Upper lobe of left lung (tissue), 6 donors: ENCODE measurements around the gene MAP3K2. TPM values are rescaled to one million over a fixed set of nuclear protein-coding genes. Genes with fewer than 3 reads are reported as not detected.

Experiments used
- ATAC-seq, 2 donors: fragments of 200-7000 bp; cut with Tn5 transposase; one replicate each; pipeline ENCODE4 v1.9.1; 2022; ENCODE audit warnings: mild to moderate bottlenecking in 2 of 2, moderate library complexity in 2 of 2; ENCODE audit not compliant: low FRiP score in 2 of 2
- DNase-seq, 2 donors: peaks; one replicate each; pipeline ENCODE4 v3.0.0-alpha.2; 2019 to 2020
- H3K27ac ChIP-seq, 4 donors: fragments of 200-600 bp; sonication (generic); one replicate each; pipeline ENCODE4 v1.5.1; 2016 to 2019
- H3K27me3 ChIP-seq, 4 donors: fragments of 200-600 bp; sonication (generic); one replicate each; pipeline ENCODE4 v1.5.1; 2017 to 2019
- H3K36me3 ChIP-seq, 4 donors: fragments of 200-600 bp; sonication (generic); one replicate each; pipeline ENCODE4 v1.5.1; 2016 to 2019
- H3K4me1 ChIP-seq, 4 donors: fragments of 200-600 bp; sonication (generic); one replicate each; pipeline ENCODE4 v1.5.1; 2018 to 2019
- H3K4me3 ChIP-seq, 4 donors: fragments of 200-600 bp; sonication (generic); one replicate each; pipeline ENCODE4 v1.5.1; 2017 to 2019; ENCODE audit warnings: mild to moderate bottlenecking in 2 of 4, moderate library complexity in 1 of 4
- H3K9me3 ChIP-seq, 4 donors: fragments of 200-600 bp; sonication (generic); one replicate each; pipeline ENCODE4 v1.5.1; 2018 to 2019
- EP300 ChIP-seq, 4 donors: sonication (generic); formaldehyde crosslinking; IDR thresholded peaks; one replicate each; pipeline ENCODE4 v1.5.1; 2017; ENCODE audit warnings: antibody characterized with exemption in 4 of 4, control low read depth in 2 of 4
- POLR2A ChIP-seq, 4 donors: fragments of 450-650 bp; IDR thresholded peaks; one replicate each; pipeline ENCODE4 v1.5.1; 2016 to 2017; ENCODE audit warnings: antibody characterized with exemption in 4 of 4, mild to moderate bottlenecking in 2 of 4
- POLR2AphosphoS5 ChIP-seq, 2 donors: sonication (generic); formaldehyde crosslinking; IDR thresholded peaks; one replicate each; pipeline ENCODE4 v1.5.1; 2017; ENCODE audit warnings: antibody characterized with exemption in 2 of 2
- WGBS, 2 donors: methylation state at CpG; one replicate each; pipeline ENCODE4 v1.1.5; 2017 to 2018; 5-methylcytosine and 5-hydroxymethylcytosine counted together
- total RNA-seq, 6 donors: library from RNA; depleted of rRNA in 4 of 6; stranded (reverse); fragments of >200 nt in 4 of 6; gene quantifications; one replicate each; pipeline versions ENCODE4 v1.1.0 to v1.2.1, GENCODE V29; 2016 to 2021
- TF ChIP-seq, protein P1 (sequence below), 6 experiments: fragments of 450-650 bp in 4 of 6; fragments of 200-600 bp in 2 of 6; sonication (generic) in 2 of 6; IDR thresholded peaks; one replicate each; pipeline ENCODE4 v1.5.1; 2016 to 2019; ENCODE audit warnings: antibody characterized with exemption in 6 of 6
- donor health status: DM: no; HTN: no; CAD: no; lungs with moderate emphysema.
- donor health status: DM: no; HTN: yes; CAD: no; lungs with severe emphysema.

Gene MAP3K2
- total RNA-seq, 6 donors from 2014 or later: 43.0 to 79.2 (median 66.9) TPM

GRCh38 chr2:127378720-127379119 lies 9.1 kb downstream of the MAP3K2 start:
- no peak for TF ChIP-seq POLR2A (IDR thresholded peaks at IDR 0.05)
- no peak for TF ChIP-seq POLR2AphosphoS5 (IDR thresholded peaks at IDR 0.05)
- no peak for TF ChIP-seq EP300 (IDR thresholded peaks at IDR 0.05)
- TF ChIP-seq, protein P1, sequence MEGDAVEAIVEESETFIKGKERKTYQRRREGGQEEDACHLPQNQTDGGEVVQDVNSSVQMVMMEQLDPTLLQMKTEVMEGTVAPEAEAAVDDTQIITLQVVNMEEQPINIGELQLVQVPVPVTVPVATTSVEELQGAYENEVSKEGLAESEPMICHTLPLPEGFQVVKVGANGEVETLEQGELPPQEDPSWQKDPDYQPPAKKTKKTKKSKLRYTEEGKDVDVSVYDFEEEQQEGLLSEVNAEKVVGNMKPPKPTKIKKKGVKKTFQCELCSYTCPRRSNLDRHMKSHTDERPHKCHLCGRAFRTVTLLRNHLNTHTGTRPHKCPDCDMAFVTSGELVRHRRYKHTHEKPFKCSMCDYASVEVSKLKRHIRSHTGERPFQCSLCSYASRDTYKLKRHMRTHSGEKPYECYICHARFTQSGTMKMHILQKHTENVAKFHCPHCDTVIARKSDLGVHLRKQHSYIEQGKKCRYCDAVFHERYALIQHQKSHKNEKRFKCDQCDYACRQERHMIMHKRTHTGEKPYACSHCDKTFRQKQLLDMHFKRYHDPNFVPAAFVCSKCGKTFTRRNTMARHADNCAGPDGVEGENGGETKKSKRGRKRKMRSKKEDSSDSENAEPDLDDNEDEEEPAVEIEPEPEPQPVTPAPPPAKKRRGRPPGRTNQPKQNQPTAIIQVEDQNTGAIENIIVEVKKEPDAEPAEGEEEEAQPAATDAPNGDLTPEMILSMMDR (IDR thresholded peaks at IDR 0.05): no peak
- H3K4me1 ChIP-seq: peaks cover 4 to 7% (median 5%) of the 10 kb centered on the region in 4 donors

GRCh38 chr2:127377262-127377661 lies 10.5 kb downstream of the MAP3K2 start:
- Histone ChIP-seq H3K36me3 (no peaks in the 10 kb centered on the region), H3K4me3 (no peak overlapping the region), H3K4me1 (peaks cover 4 to 7% (median 5%) of the 10 kb centered on the region in 4 donors), H3K27me3 (no peaks in the 10 kb centered on the region), H3K9me3 (peaks cover 0 to 8% (median 6%) of the 10 kb centered on the region in 4 donors), H3K27ac (no peak overlapping the region)
- DNase-seq: no peak
- TF ChIP-seq EP300 (IDR thresholded peaks at IDR 0.05): no peak
- TF ChIP-seq POLR2AphosphoS5 (IDR thresholded peaks at IDR 0.05): no peak
- TF ChIP-seq, protein P1 (IDR thresholded peaks at IDR 0.05): no peak
- ATAC-seq: no peak
- WGBS, 2 donors: 85 to 100% methylated on average over 1 of the region's 1 CpG

More at GRCh38 chr2:127378720-127379119, 9.1 kb downstream of the MAP3K2 start:
- ATAC-seq (no peak), DNase-seq (no peak)
- Histone ChIP-seq H3K27me3 (no peaks in the 10 kb centered on the region), H3K27ac (no peak overlapping the region), H3K9me3 (peaks cover 0 to 3% (median 1%) of the 10 kb centered on the region in 4 donors), H3K4me3 (no peak overlapping the region), H3K36me3 (no peaks in the 10 kb centered on the region)
- WGBS, 2 donors: 86 to 90% methylated on average over 6 of the region's 6 CpGs

GRCh38 chr2:127376257-127376656 lies 11.5 kb downstream of the MAP3K2 start:
- Histone ChIP-seq H3K9me3 (peaks cover 0 to 8% (median 6%) of the 10 kb centered on the region in 4 donors), H3K27me3 (no peaks in the 10 kb centered on the region), H3K36me3 (no peaks in the 10 kb centered on the region), H3K27ac (no peak overlapping the region), H3K4me1 (peaks cover 1 to 6% (median 4%) of the 10 kb centered on the region in 4 donors), H3K4me3 (no peak overlapping the region)
- TF ChIP-seq POLR2A (IDR thresholded peaks at IDR 0.05) (no peak), POLR2AphosphoS5 (IDR thresholded peaks at IDR 0.05) (no peak), EP300 (IDR thresholded peaks at IDR 0.05) (no peak)
- TF ChIP-seq, protein P1 (IDR thresholded peaks at IDR 0.05): no peak
- ATAC-seq (no peak), DNase-seq (no peak)
- WGBS, 2 donors: 91 to 96% methylated on average over 6 to 8 of the region's 8 CpGs

DNA sequence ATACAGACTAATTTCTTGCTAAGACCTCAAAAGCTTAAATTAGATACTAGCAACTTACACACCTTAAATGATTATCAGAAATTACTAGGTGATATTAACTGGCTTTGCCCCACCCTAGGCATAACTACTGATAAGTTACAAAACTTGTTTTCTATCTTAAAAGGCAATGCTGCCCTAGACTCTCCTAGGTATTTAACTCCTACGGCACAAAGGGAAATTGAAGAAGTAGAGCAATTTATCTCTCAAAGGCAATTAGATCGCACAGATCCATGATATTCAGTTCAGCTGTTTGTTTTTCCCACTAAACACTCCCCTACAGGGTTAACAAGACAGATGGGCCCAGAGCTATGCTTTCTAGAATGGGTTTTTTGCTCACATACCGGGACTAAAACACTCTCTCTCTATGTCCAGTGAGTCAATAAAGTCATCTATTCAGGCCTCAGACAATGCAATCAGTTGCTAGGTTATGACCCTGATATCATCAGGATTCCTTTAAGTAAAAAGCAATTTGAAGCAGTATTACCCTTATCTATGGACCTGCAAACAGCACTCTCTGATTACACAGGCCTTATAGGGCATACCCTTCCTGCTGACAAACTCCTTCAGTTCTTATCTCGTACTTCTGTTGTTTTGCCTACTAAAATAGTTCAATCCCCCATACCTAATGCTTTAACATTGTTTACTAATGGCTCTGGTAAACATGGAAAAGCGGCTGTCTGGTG lies 14.3 kb downstream of the MAP3K2 start:
- Histone ChIP-seq H3K9me3 (peaks cover 0 to 8% (median 7%) of the 10 kb centered on the region in 4 donors), H3K27ac (no peak overlapping the region), H3K4me1 (peaks cover 0 to 5% (median 2%) of the 10 kb centered on the region in 4 donors), H3K36me3 (no peaks in the 10 kb centered on the region), H3K27me3 (no peaks in the 10 kb centered on the region), H3K4me3 (no peak overlapping the region)
- 89 to 91% methylated on average over 5 of the region's 5 CpGs for WGBS, 2 donors
- no peak for DNase-seq
- ATAC-seq: no peak
- no peak for TF ChIP-seq POLR2A (IDR thresholded peaks at IDR 0.05)
- TF ChIP-seq EP300 (IDR thresholded peaks at IDR 0.05): no peak
- TF ChIP-seq POLR2AphosphoS5 (IDR thresholded peaks at IDR 0.05): no peak

GRCh38 chr2:127371037-127371436 lies 16.7 kb downstream of the MAP3K2 start:
- H3K27me3 ChIP-seq: no peaks in the 10 kb centered on the region
- H3K27ac ChIP-seq: no peak overlapping the region
- no peaks in the 10 kb centered on the region for H3K4me1 ChIP-seq
- H3K4me3 ChIP-seq: no peak overlapping the region
- 81 to 94% methylated on average over 11 of the region's 11 CpGs for WGBS, 2 donors
- TF ChIP-seq, protein P1 (IDR thresholded peaks at IDR 0.05): no peak
- TF ChIP-seq POLR2A (IDR thresholded peaks at IDR 0.05): no peak
- no peak for TF ChIP-seq EP300 (IDR thresholded peaks at IDR 0.05)
- no peak for TF ChIP-seq POLR2AphosphoS5 (IDR thresholded peaks at IDR 0.05)
- H3K9me3 ChIP-seq: peaks cover 0 to 7% (median 5%) of the 10 kb centered on the region in 4 donors
- H3K36me3 ChIP-seq: no peaks in the 10 kb centered on the region
- ATAC-seq: no peak
- no peak for DNase-seq
